T-cell (primary cell): ENCODE results near the gene SUSD1. TPM values are rescaled to one million over a fixed set of nuclear protein-coding genes. Genes with fewer than 3 reads are reported as not detected.

Experiments used
- ATAC-seq, 4 experiments: fragments of 200-7000 bp in 3 of 4; fragments of 150-1000 bp in 1 of 4; cut with Tn5 transposase; replicated peaks in 1 of 4; 1 replicate in 3 of 4; 2 replicates in 1 of 4; pipeline ENCODE4 v1.10.0; 2021; ENCODE audit warnings: moderate library complexity in 3 of 4, mild to moderate bottlenecking in 2 of 4, moderate number of reproducible peaks in 1 of 4
- CTCF ChIA-PET, 2 donors: fragments of 300-600 bp; sonication (Branson Sonifier 250); formaldehyde crosslinking; loops; one replicate each; lab custom pipeline; 2022; ENCODE audit warnings: antibody characterized with exemption in 2 of 2; lab: Charles Lee
- POLR2A ChIA-PET, 2 donors: fragments of 300-600 bp; sonication (Branson Sonifier 250); formaldehyde crosslinking; loops; one replicate each; lab custom pipeline; 2022; ENCODE audit warnings: antibody characterized with exemption in 2 of 2; lab: Charles Lee
- DNase-seq, 35 experiments: peaks; one replicate each; pipeline versions ENCODE4 v3.0.0 to v3.0.0-alpha.2; 2013 to 2023
- H3K27ac ChIP-seq: one replicate; pipeline ENCODE4 v1.5.1; 2013; ENCODE audit warnings: low read length
- H3K27me3 ChIP-seq, 2 experiments: replicated peaks in 1 of 2; 1 replicate in 1 of 2; 2 replicates in 1 of 2; pipeline versions ENCODE4 v1.6.1 to v1.7.0; 2013; ENCODE audit warnings: low read length in 1 of 2, mixed read lengths in 1 of 2; ENCODE audit not compliant: control insufficient read depth in 2 of 2, insufficient read depth in 2 of 2; ENCODE audit errors: extremely low read depth in 1 of 2
- H3K36me3 ChIP-seq, 2 donors: 1 replicate in 1 of 2; 2 replicates in 1 of 2; pipeline versions ENCODE4 v1.6.1 to v1.7.0; 2013; ENCODE audit warnings: low read length in 1 of 2; ENCODE audit not compliant: control insufficient read depth in 2 of 2, insufficient read depth in 1 of 2; ENCODE audit errors: extremely low read depth in 1 of 2
- H3K4me1 ChIP-seq, 2 experiments: 1 replicate in 1 of 2; 2 replicates in 1 of 2; pipeline versions ENCODE4 v1.6.1 to v1.7.0; 2013; ENCODE audit warnings: low read length in 2 of 2, mixed read lengths in 1 of 2; ENCODE audit not compliant: insufficient read depth in 2 of 2, control insufficient read depth in 1 of 2; ENCODE audit errors: extremely low read depth in 1 of 2
- H3K4me3 ChIP-seq, 2 donors: 1 replicate in 1 of 2; 2 replicates in 1 of 2; pipeline versions ENCODE4 v1.5.1 to v1.7.0; 2013; ENCODE audit warnings: mild to moderate bottlenecking in 2 of 2, low read length in 1 of 2, moderate library complexity in 1 of 2; ENCODE audit not compliant: control insufficient read depth in 1 of 2; ENCODE audit errors: extremely low read depth in 1 of 2
- H3K9me3 ChIP-seq: 2 replicates; pipeline ENCODE4 v1.7.0; 2013
- H3K27ac Mint-ChIP-seq, 2 donors: one replicate each; pipeline ENCODE4 v1.8.0; 2020 to 2021; ENCODE audit warnings: mild to moderate bottlenecking in 2 of 2, mixed read lengths in 2 of 2
- H3K27me3 Mint-ChIP-seq, 2 donors: one replicate each; pipeline ENCODE4 v1.8.0; 2021 to 2022; ENCODE audit warnings: mixed read lengths in 2 of 2
- H3K36me3 Mint-ChIP-seq: one replicate; pipeline ENCODE4 v1.8.0; 2021; ENCODE audit warnings: mixed read lengths
- H3K4me1 Mint-ChIP-seq, 3 donors: one replicate each; pipeline ENCODE4 v1.8.0; 2020 to 2022; ENCODE audit warnings: mixed read lengths in 3 of 3, mild to moderate bottlenecking in 1 of 3
- H3K4me3 Mint-ChIP-seq, 3 donors: one replicate each; pipeline ENCODE4 v1.8.0; 2020 to 2022; ENCODE audit warnings: mild to moderate bottlenecking in 3 of 3, mixed read lengths in 3 of 3, moderate library complexity in 3 of 3
- H3K9me3 Mint-ChIP-seq, 3 donors: one replicate each; pipeline ENCODE4 v1.8.0; 2020 to 2022; ENCODE audit warnings: mixed read lengths in 3 of 3
- WGBS: methylation state at CpG from one replicate; pipeline ENCODE4 v1.1.5; 2013; ENCODE audit warnings: missing lambda C conversion rate; ENCODE audit not compliant: insufficient coverage; 5-methylcytosine and 5-hydroxymethylcytosine counted together
- total RNA-seq, 35 experiments: library from RNA in 6 of 35; stranded (reverse) in 6 of 35; fragments of 120-200 nt in 1 of 35; gene quantifications; one replicate each; pipeline versions ENCODE4 v1.2.1 to v1.2.4 and lab custom pipeline; 2013 to 2026

Gene SUSD1
- total RNA-seq, 5 donors from 2014 or later (not counting 1 experiment from before 2014, with no cell fraction given), result 5.6 to 17.5 (median 7.9) TPM

GRCh38 chr9:112179816-112180215 lies 4.7 kb upstream of the SUSD1 start:
- no peaks in the 10 kb centered on the region for H3K36me3 Mint-ChIP-seq
- Histone ChIP-seq H3K4me1 (peaks cover 11 to 42% of the 10 kb centered on the region in 2 experiments), H3K27ac (peak overlapping the region; percentile 12), H3K9me3 (no peaks in the 10 kb centered on the region), H3K27me3 (no peaks in the 10 kb centered on the region), H3K36me3 (no peaks in the 10 kb centered on the region), H3K4me3 (no peak overlapping the region)
- H3K4me3 Mint-ChIP-seq, result no peak overlapping the region
- WGBS, result 80% methylated on average over 2 of the region's 4 CpGs
- DNase-seq (no peak), ATAC-seq (no peak)
- no peaks in the 10 kb centered on the region for H3K27me3 Mint-ChIP-seq
- peak overlapping the region in 1 of 2 donors; percentile 46 for H3K27ac Mint-ChIP-seq
- H3K4me1 Mint-ChIP-seq, result peaks cover 50 to 63% (median 53%) of the 10 kb centered on the region in 3 donors
- ChIA-PET POLR2A (no interaction called here), CTCF (interaction anchor here in 1 of 2 donors (1.1 kb wide), 1 partner anchor 155 kb away, joined by 3 read pairs; no protein-coding TSS in a partner anchor)
- peaks cover 0 to 10% (median 4%) of the 10 kb centered on the region in 3 donors for H3K9me3 Mint-ChIP-seq

- no peaks in the 10 kb centered on the region for H3K27me3 Mint-ChIP-seq
- WGBS, result no CpG with 5 or more reads among the region's 5 CpGs
- Histone ChIP-seq H3K36me3 (no peaks in the 10 kb centered on the region), H3K27me3 (no peaks in the 10 kb centered on the region), H3K4me1 (peaks cover 26 to 72% of the 10 kb centered on the region in 2 experiments), H3K9me3 (no peaks in the 10 kb centered on the region), H3K27ac (peak overlapping the region; percentile 50), H3K4me3 (no peak overlapping the region)
- DNase-seq (peak in 33 of 35 experiments; percentile 17 to 70 (median 41)), ATAC-seq (peak; percentile 46 to 71 (median 58))
- ChIA-PET POLR2A (interaction anchor here in 1 of 2 donors (0.5 to 1.6 kb wide), 5 partner anchors 43 to 542 kb away, joined by 3 to 6 read pairs (median 4); partner anchors contain the start of genes HSDL2 and INIP), CTCF (interaction anchor here (0.5 to 1.3 kb wide), 8 partner anchors 74 to 405 kb away, joined by 3 to 6 read pairs (median 4); partner anchors contain the start of gene HSDL2 (in 1 of the 2))
- H3K27ac Mint-ChIP-seq, result peak overlapping the region; percentile 53 to 82
- peak overlapping the region in 2 of 3 donors; percentile 60 to 76 for H3K4me3 Mint-ChIP-seq
- H3K36me3 Mint-ChIP-seq, result peaks cover 9% of the 10 kb centered on the region
- H3K9me3 Mint-ChIP-seq, result peaks cover 0 to 4% (median 0%) of the 10 kb centered on the region in 3 donors
- H3K4me1 Mint-ChIP-seq, result peaks cover 73 to 84% (median 82%) of the 10 kb centered on the region in 3 donors
These were observed 1.4 kb upstream of the SUSD1 start for GRCh38 chr9:112176524-112176923.

DNA sequence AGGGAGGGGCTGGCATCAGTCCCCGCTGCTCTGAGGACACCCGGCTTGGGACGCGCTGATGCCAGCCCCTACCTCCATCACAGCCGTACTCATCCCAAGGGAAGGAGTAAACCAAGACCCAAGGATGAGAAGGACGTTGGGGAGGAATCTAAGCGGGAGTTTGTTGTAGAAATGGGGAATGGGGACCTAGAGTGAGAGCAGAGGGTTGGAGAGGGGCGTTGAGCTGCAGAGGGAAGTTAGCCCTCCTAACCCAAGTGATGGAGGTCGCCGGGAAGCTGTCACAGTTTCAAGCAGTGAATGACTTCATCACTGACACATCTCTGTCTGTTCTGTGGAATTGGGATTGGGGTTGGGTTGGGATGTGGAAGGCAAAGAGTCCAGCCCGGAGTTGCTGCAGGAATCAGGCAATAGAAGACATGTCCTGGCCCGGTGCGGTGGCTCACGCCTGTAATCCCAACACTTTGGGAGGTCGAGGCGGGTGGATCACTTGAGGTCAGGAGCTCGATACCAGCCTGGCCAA lies 759 bp upstream of the SUSD1 start:
- Histone ChIP-seq H3K27ac (peak overlapping the region; percentile 74), H3K36me3 (no peaks in the 10 kb centered on the region), H3K4me3 (no peak overlapping the region), H3K4me1 (peaks cover 25 to 66% of the 10 kb centered on the region in 2 experiments), H3K9me3 (no peaks in the 10 kb centered on the region), H3K27me3 (no peaks in the 10 kb centered on the region)
- ATAC-seq (no peak), DNase-seq (peak in 5 of 35 experiments; percentile 2 to 30 (median 8))
- ChIA-PET POLR2A (interaction anchor here in 1 of 2 donors (1.2 to 1.6 kb wide), 4 partner anchors 43 to 543 kb away, joined by 3 to 6 read pairs (median 4); partner anchors contain the start of genes HSDL2 and INIP), CTCF (interaction anchor here (0.7 to 1.3 kb wide), 4 partner anchors 21 to 185 kb away, joined by 3 to 5 read pairs (median 4); no protein-coding TSS in a partner anchor)
- Mint-ChIP-seq H3K9me3 (peaks cover 0 to 4% (median 0%) of the 10 kb centered on the region in 3 donors), H3K36me3 (peaks cover 9% of the 10 kb centered on the region), H3K4me1 (peaks cover 71 to 82% (median 80%) of the 10 kb centered on the region in 3 donors), H3K27me3 (no peaks in the 10 kb centered on the region), H3K4me3 (peak overlapping the region; percentile 60 to 76 (median 67)), H3K27ac (peak overlapping the region; percentile 79 to 82)
- 95% methylated on average over 9 of the region's 17 CpGs for WGBS

DNA sequence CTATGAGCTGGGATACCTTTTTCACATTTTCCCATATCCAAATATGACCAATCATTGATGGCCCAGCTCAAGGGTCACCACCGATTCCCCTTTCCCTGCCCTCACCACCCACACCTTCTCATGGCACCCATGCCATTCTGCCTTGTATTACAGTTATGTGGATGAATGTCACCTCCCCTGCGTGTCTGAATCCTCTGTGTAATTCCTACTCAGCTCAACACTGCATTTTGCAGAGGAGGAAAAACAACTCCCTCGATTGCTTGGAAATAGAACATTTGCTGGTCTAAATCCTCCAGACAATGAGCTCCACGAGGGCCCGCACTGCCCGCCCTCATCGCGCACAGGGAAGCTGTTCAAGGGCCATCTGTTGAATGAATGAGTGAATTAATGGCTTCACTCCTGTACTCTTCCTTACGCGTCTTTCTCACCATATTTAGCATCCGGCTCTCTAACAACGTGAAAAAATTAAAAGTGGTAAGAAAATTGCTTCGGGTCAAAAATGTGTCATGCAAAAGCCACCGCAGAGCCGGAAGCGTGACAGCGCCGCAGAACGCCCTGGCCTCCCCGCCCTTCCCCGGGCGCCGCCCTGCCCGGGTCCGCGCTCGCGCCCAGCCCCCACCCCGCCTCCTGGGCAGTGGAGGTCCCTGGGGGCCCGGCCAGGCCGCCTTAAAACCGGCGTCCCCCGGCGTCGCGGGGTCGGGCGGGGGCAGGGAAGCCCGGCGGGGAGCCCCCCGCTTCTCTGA lies 704 bp downstream of the SUSD1 start:
- POLR2A ChIA-PET, result interaction anchor here (0.6 to 1.4 kb wide), 7 partner anchors 12 to 1047 kb away, joined by 3 to 8 read pairs (median 3); partner anchors contain the start of gene FKBP15 (in 1 of the 2)
- H3K4me3 ChIP-seq, result peak overlapping the region; percentile 48 to 61
- H3K27me3 ChIP-seq, result no peaks in the 10 kb centered on the region
- WGBS, result under 1% methylated on average over 30 of the region's 42 CpGs
- Mint-ChIP-seq H3K4me1 (peaks cover 66 to 79% (median 79%) of the 10 kb centered on the region in 3 donors), H3K4me3 (peak overlapping the region; percentile 83 to 90 (median 89)), H3K27ac (peak overlapping the region; percentile 86 to 90), H3K27me3 (no peaks in the 10 kb centered on the region), H3K9me3 (peaks cover 0 to 4% (median 0%) of the 10 kb centered on the region in 3 donors), H3K36me3 (peaks cover 15% of the 10 kb centered on the region)
- CTCF ChIA-PET, result interaction anchor here (0.6 to 1.2 kb wide), 3 partner anchors 12 to 416 kb away, joined by 3 to 4 read pairs (median 3); no protein-coding TSS in a partner anchor
- DNase-seq, result peak; percentile 39 to 82 (median 62)
- peaks cover 16 to 56% of the 10 kb centered on the region in 2 experiments for H3K4me1 ChIP-seq
- no peaks in the 10 kb centered on the region for H3K36me3 ChIP-seq
- peak; percentile 72 to 85 (median 81) for ATAC-seq
- no peaks in the 10 kb centered on the region for H3K9me3 ChIP-seq
- H3K27ac ChIP-seq, result peak overlapping the region; percentile 45

DNA sequence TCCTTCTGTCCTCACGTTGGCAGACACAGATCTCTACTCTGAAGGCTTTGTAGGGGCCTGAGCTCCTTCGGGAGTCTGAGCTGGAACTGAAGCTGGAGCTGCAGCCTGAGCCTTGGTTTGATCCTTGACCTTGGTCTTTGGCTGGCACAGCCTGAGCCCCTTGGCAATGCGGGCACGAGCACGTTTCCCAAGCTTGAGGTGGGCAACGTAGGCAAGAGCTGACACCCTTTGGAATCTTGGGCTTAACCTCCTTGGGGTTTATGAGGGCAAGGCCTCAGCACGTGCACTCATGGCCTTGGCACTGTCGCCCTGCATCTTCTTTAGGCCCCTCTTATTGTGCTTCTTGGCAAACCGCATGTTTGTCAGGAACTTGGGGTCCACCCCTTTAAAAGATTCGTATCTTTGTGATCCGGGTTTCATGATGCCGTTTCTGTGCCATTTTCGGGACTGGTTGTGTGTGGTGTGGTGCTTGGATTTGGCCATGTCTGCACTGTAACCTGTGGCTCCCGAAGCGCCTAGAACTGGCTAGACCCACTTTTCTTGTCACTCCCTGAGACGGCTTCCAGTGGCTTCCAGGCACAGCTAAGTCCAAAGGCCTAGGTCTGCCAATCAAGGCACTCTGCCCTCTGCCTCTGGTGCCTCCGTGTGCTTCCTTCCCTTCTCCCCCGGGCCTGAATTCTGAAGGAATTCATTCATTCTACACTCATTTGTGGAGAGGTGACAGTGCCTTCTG lies 1.4 kb downstream of the SUSD1 start:
- Histone ChIP-seq H3K9me3 (no peaks in the 10 kb centered on the region), H3K4me3 (peak overlapping the region; percentile 48 to 61), H3K36me3 (no peaks in the 10 kb centered on the region), H3K4me1 (peaks cover 15 to 55% of the 10 kb centered on the region in 2 experiments), H3K27ac (peak overlapping the region; percentile 45), H3K27me3 (no peaks in the 10 kb centered on the region)
- no peak for ATAC-seq
- 96% methylated on average over 13 of the region's 18 CpGs for WGBS
- peaks cover 72 to 84% (median 84%) of the 10 kb centered on the region in 3 donors for H3K4me1 Mint-ChIP-seq
- peak overlapping the region; percentile 86 to 90 for H3K27ac Mint-ChIP-seq
- H3K36me3 Mint-ChIP-seq, result peaks cover 15% of the 10 kb centered on the region
- CTCF ChIA-PET, result interaction anchor here (0.6 to 1.2 kb wide), 2 partner anchors 11 to 529 kb away, joined by 3 read pairs; no protein-coding TSS in a partner anchor
- DNase-seq, result no peak
- POLR2A ChIA-PET, result interaction anchor here in 1 of 2 donors (1.4 kb wide), 1 partner anchor 13 kb away, joined by 3 read pairs; no protein-coding TSS in a partner anchor
- H3K9me3 Mint-ChIP-seq, result peaks cover 0 to 4% (median 0%) of the 10 kb centered on the region in 3 donors
- no peaks in the 10 kb centered on the region for H3K27me3 Mint-ChIP-seq
- H3K4me3 Mint-ChIP-seq, result peak overlapping the region; percentile 83 to 90 (median 89)
